ENCODE data around the gene CELA2B.

DNA sequence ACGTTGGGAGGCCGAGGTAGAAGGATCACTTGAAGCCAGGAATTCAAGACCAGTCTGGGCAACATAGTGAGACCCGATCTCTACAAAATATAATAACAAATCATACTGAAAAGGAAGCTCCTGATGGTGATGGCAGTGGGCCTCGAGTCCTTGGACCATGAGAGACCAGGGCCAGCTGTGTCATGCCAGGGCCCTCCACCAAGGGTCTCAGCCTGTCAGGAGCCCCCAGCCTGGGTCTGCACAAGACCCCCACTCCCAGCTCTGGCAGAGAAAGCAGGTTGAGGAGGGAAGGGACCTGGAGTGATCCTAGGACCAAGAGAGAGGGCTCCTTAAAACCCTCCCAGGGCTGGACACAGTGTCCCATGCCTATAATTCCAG, 44.3 kb upstream of the CELA2B start:
- TF ChIP-seq, protein P1, sequence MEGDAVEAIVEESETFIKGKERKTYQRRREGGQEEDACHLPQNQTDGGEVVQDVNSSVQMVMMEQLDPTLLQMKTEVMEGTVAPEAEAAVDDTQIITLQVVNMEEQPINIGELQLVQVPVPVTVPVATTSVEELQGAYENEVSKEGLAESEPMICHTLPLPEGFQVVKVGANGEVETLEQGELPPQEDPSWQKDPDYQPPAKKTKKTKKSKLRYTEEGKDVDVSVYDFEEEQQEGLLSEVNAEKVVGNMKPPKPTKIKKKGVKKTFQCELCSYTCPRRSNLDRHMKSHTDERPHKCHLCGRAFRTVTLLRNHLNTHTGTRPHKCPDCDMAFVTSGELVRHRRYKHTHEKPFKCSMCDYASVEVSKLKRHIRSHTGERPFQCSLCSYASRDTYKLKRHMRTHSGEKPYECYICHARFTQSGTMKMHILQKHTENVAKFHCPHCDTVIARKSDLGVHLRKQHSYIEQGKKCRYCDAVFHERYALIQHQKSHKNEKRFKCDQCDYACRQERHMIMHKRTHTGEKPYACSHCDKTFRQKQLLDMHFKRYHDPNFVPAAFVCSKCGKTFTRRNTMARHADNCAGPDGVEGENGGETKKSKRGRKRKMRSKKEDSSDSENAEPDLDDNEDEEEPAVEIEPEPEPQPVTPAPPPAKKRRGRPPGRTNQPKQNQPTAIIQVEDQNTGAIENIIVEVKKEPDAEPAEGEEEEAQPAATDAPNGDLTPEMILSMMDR (IDR thresholded peaks at IDR 0.05; ENCODE audit: low read depth, low read length), result no peak
- no peak for TF ChIP-seq EZH2phosphoT487 (IDR thresholded peaks at IDR 0.05; ENCODE audit: low read depth)
